Lung (tissue), 12 donors: Measurements from ENCODE around the gene SHMT2. TPM values are rescaled to one million over a fixed set of nuclear protein-coding genes. Genes with fewer than 3 reads are reported as not detected.

Source experiments
- ATAC-seq: fragments of 200-7000 bp; cut with Tn5 transposase; one replicate; pipeline ENCODE4 v1.9.1; 2020; ENCODE audit warnings: moderate number of reproducible peaks; ENCODE audit not compliant: insufficient read depth, low FRiP score
- DNase-seq, 3 donors: peaks; one replicate each; pipeline ENCODE4 v3.0.0-alpha.2; 2013 to 2017
- H3K27ac ChIP-seq, 2 donors: one replicate each; pipeline ENCODE4 v1.5.1; 2013; ENCODE audit warnings: mild to moderate bottlenecking in 2 of 2, moderate library complexity in 2 of 2, control low read depth in 1 of 2, inconsistent platforms in 1 of 2, low read depth in 1 of 2, low read length in 1 of 2
- H3K27me3 ChIP-seq, 3 donors: one replicate each; pipeline ENCODE4 v1.5.1; 2013; ENCODE audit warnings: low read length in 2 of 3; ENCODE audit not compliant: control insufficient read depth in 3 of 3, insufficient read depth in 3 of 3
- H3K36me3 ChIP-seq, 4 donors: one replicate each; pipeline ENCODE4 v1.5.1; 2013; ENCODE audit warnings: low read length in 4 of 4, mild to moderate bottlenecking in 1 of 4, moderate library complexity in 1 of 4; ENCODE audit not compliant: control insufficient read depth in 4 of 4, insufficient read depth in 4 of 4
- H3K4me1 ChIP-seq, 5 donors: one replicate each; pipeline ENCODE4 v1.5.1; 2013; ENCODE audit warnings: low read length in 5 of 5, mild to moderate bottlenecking in 2 of 5, moderate library complexity in 1 of 5; ENCODE audit not compliant: control insufficient read depth in 5 of 5, insufficient read depth in 5 of 5
- H3K4me3 ChIP-seq: one replicate; pipeline ENCODE4 v1.5.1; 2013; ENCODE audit warnings: mild to moderate bottlenecking, control low read depth, moderate library complexity
- H3K9ac ChIP-seq, 2 donors: one replicate each; pipeline ENCODE4 v1.5.1; 2013; ENCODE audit warnings: low read length in 2 of 2, control low read depth in 1 of 2; ENCODE audit not compliant: insufficient read depth in 1 of 2
- H3K9me3 ChIP-seq, 4 donors: one replicate each; pipeline ENCODE4 v1.5.1; 2013; ENCODE audit warnings: low read length in 3 of 4, mild to moderate bottlenecking in 1 of 4, moderate library complexity in 1 of 4; ENCODE audit not compliant: control insufficient read depth in 4 of 4, insufficient read depth in 3 of 4
- CTCF ChIP-seq: IDR thresholded peaks from 2 replicates; pipeline ENCODE4 v1.5.1; 2012; ENCODE audit warnings: mild to moderate bottlenecking; ENCODE audit errors: control extremely low read depth, extremely low read depth
- WGBS, 2 donors: extraction: QIAGEN DNeasy Blood & Tissue Kit; methylation state at CpG; one replicate each; pipeline ENCODE4 v1.1.7; 2013; 5-methylcytosine and 5-hydroxymethylcytosine counted together
- polyA plus RNA-seq, 2 donors: library from polyadenylated mRNA; stranded (reverse); fragments of 200-250 nt; gene quantifications; one replicate each; pipeline ENCODE4 v1.2.1, GENCODE V29; 2013
- total RNA-seq, 2 donors: library from RNA; depleted of rRNA in 1 of 2; stranded (reverse); fragments of >200 nt in 1 of 2; gene quantifications; one replicate each; pipeline ENCODE4 v1.2.1, GENCODE V29; 2014 to 2021
- donor health status: control.
- donor health status: control.
- donor health status: Bipolar disorder and iron deficiency.
- donor health status: healthy.
- donor health status: DM: yes; HTN: yes; CAD: no.

The SHMT2 gene
- total and polyA plus RNA-seq, 4 donors, result 46.1 to 113 (median 76.8) TPM

- H3K27ac ChIP-seq, result no peak overlapping the region
- DNase-seq (no peak), ATAC-seq (no peak)
- H3K9me3 ChIP-seq, result no peaks in the 10 kb centered on the region
- 86 to 91% methylated on average over 8 of the region's 8 CpGs for WGBS, 2 donors
- no peak for TF ChIP-seq CTCF
- no peak overlapping the region for H3K9ac ChIP-seq
- peaks cover 0 to 4% (median 2%) of the 10 kb centered on the region in 5 donors for H3K4me1 ChIP-seq
- no peak overlapping the region for H3K4me3 ChIP-seq
- H3K36me3 ChIP-seq, result peaks cover 0 to 86% (median 67%) of the 10 kb centered on the region in 4 donors
- H3K27me3 ChIP-seq, result no peaks in the 10 kb centered on the region
Observed at GRCh38 chr12:57188090-57188425, 41.5 kb upstream of the SHMT2 start.

GRCh38 chr12:57190037-57190436 lies 39.5 kb upstream of the SHMT2 start:
- WGBS, 2 donors, result 46 to 60% methylated on average over 6 of the region's 6 CpGs
- Histone ChIP-seq H3K4me3 (no peak overlapping the region), H3K27me3 (no peaks in the 10 kb centered on the region), H3K9ac (no peak overlapping the region), H3K27ac (no peak overlapping the region), H3K4me1 (peaks cover 0 to 4% (median 2%) of the 10 kb centered on the region in 5 donors), H3K9me3 (no peaks in the 10 kb centered on the region), H3K36me3 (peaks cover 0 to 88% (median 67%) of the 10 kb centered on the region in 4 donors)
- DNase-seq (peak; percentile 52 to 87 (median 68)), ATAC-seq (no peak)
- TF ChIP-seq CTCF, result no peak

- TF ChIP-seq CTCF, result no peak
- peaks cover 0 to 89% (median 67%) of the 10 kb centered on the region in 4 donors for H3K36me3 ChIP-seq
Observed at GRCh38 chr12:57190821-57191220, 38.7 kb upstream of the SHMT2 start.

GRCh38 chr12:57191410-57191809 lies 38.1 kb upstream of the SHMT2 start:
- no peaks in the 10 kb centered on the region for H3K27me3 ChIP-seq
- no peak for ATAC-seq
- H3K4me3 ChIP-seq, result no peak overlapping the region
- no peak for DNase-seq
- H3K36me3 ChIP-seq, result peaks cover 0 to 90% (median 65%) of the 10 kb centered on the region in 4 donors
- 88 to 90% methylated on average over 11 of the region's 11 CpGs for WGBS, 2 donors
- H3K4me1 ChIP-seq, result peaks cover 0 to 4% (median 2%) of the 10 kb centered on the region in 5 donors
- no peaks in the 10 kb centered on the region for H3K9me3 ChIP-seq
- H3K27ac ChIP-seq, result no peak overlapping the region
- TF ChIP-seq CTCF, result no peak
- H3K9ac ChIP-seq, result no peak overlapping the region

More at GRCh38 chr12:57190821-57191220, 38.7 kb upstream of the SHMT2 start:
- Histone ChIP-seq H3K9ac (no peak overlapping the region), H3K4me3 (no peak overlapping the region), H3K4me1 (peaks cover 0 to 4% (median 2%) of the 10 kb centered on the region in 5 donors), H3K9me3 (no peaks in the 10 kb centered on the region), H3K27ac (no peak overlapping the region), H3K27me3 (no peaks in the 10 kb centered on the region)
- ATAC-seq, result no peak
- 95 to 99% methylated on average over 23 of the region's 23 CpGs for WGBS, 2 donors
- no peak for DNase-seq
